OCI-M2 (cell line): ENCODE data around the gene GAPT.
"Not testable (repeated sequence)": the region's sequence is repeated elsewhere in the genome, so short reads cannot be mapped to it uniquely, and the experiment has no call there.

Experiments used
- DNase-seq: peaks from one replicate; lab custom pipeline; 2025; ENCODE audit not compliant: unreplicated experiment; lab: John Stamatoyannopoulos, UW

Gene GAPT

GRCh38 chr5:58503390-58504046, 12.3 kb downstream of the GAPT start:
- no peak for DNase-seq

GRCh38 chr5:58504766-58505165, 13.5 kb downstream of the GAPT start:
- no peak for DNase-seq

GRCh38 chr5:58505502-58505901, 14.3 kb downstream of the GAPT start:
- no peak for DNase-seq

GRCh38 chr5:58505971-58506640, 14.9 kb downstream of the GAPT start:
- no peak for DNase-seq

- DNase-seq, result no peak
Measured at GRCh38 chr5:58507715-58508114, 16.5 kb downstream of the GAPT start.

GRCh38 chr5:58517198-58517597, 26.0 kb downstream of the GAPT start:
- no peak for DNase-seq

- DNase-seq, result no peak
Measured at GRCh38 chr5:58523956-58524355, 32.7 kb downstream of the GAPT start.

GRCh38 chr5:58524571-58524970, 33.3 kb downstream of the GAPT start:
- DNase-seq, result no peak

GRCh38 chr5:58530942-58531490, 39.8 kb downstream of the GAPT start:
- no peak for DNase-seq

- not testable (repeated sequence) for DNase-seq
Measured at GRCh38 chr5:58541935-58542334, 50.7 kb downstream of the GAPT start.

GRCh38 chr5:58542709-58543108, 51.5 kb downstream of the GAPT start:
- DNase-seq, result no peak

- DNase-seq, result no peak
Measured at GRCh38 chr5:58543723-58544122, 52.5 kb downstream of the GAPT start.

- DNase-seq, result no peak
Measured at GRCh38 chr5:58544195-58544594, 53.0 kb downstream of the GAPT start.

GRCh38 chr5:58544926-58545325, 53.7 kb downstream of the GAPT start:
- DNase-seq, result no peak

GRCh38 chr5:58545912-58546311, 54.7 kb downstream of the GAPT start:
- DNase-seq, result no peak
